Stimulated activated CD4-positive, alpha-beta T cell treated with anti-CD3 and anti-CD28 coated beads, Interleukin-1b, Interleukin-23, amount 100 ng/mL, for 24 hours (primary cell): ENCODE results near the gene RYR1.
"Not testable (repeated sequence)": the region's sequence is repeated elsewhere in the genome, so short reads cannot be mapped to it uniquely, and the experiment has no call there.

Experiments used
- DNase-seq, 4 experiments: peaks; one replicate each; pipeline ENCODE4 v3.0.0-alpha.2; 2020; ENCODE audit warnings: low read depth in 4 of 4, low spot score in 1 of 4

Gene RYR1

GRCh38 chr19:38537071-38537936, 103.8 kb downstream of the RYR1 start:
- DNase-seq = no peak

- DNase-seq = no peak
Measured at GRCh38 chr19:38538386-38538785, 104.9 kb downstream of the RYR1 start.

- no peak for DNase-seq
Measured at GRCh38 chr19:38538793-38539528, 105.5 kb downstream of the RYR1 start.

- DNase-seq = no peak
Measured at GRCh38 chr19:38539751-38540150, 106.3 kb downstream of the RYR1 start.

- no peak for DNase-seq
Measured at GRCh38 chr19:38542040-38542439, 108.5 kb downstream of the RYR1 start.

- DNase-seq = no peak
Measured at GRCh38 chr19:38543286-38543806, 109.9 kb downstream of the RYR1 start.

- no peak for DNase-seq
Measured at GRCh38 chr19:38543807-38544568, 110.5 kb downstream of the RYR1 start.

- DNase-seq = no peak
Measured at GRCh38 chr19:38544569-38545315, 111.3 kb downstream of the RYR1 start.

GRCh38 chr19:38545596-38545995, 112.1 kb downstream of the RYR1 start:
- no peak for DNase-seq

- no peak for DNase-seq
Measured at GRCh38 chr19:38547421-38547820, 113.9 kb downstream of the RYR1 start.

- DNase-seq = no peak
Measured at GRCh38 chr19:38549061-38549460, 115.6 kb downstream of the RYR1 start.

GRCh38 chr19:38549942-38550341, 116.5 kb downstream of the RYR1 start:
- DNase-seq = no peak

- DNase-seq = no peak
Measured at GRCh38 chr19:38550376-38550775, 116.9 kb downstream of the RYR1 start.

GRCh38 chr19:38551450-38551813, 117.9 kb downstream of the RYR1 start:
- peak in 1 of 4 experiments; percentile 33 for DNase-seq

GRCh38 chr19:38553239-38553638, 119.7 kb downstream of the RYR1 start:
- not testable (repeated sequence) for DNase-seq

- DNase-seq = no peak
Measured at GRCh38 chr19:38554676-38555141, 121.2 kb downstream of the RYR1 start.

- no peak for DNase-seq
Measured at GRCh38 chr19:38555200-38555599, 121.7 kb downstream of the RYR1 start.

- no peak for DNase-seq
Measured at GRCh38 chr19:38556521-38557174, 123.2 kb downstream of the RYR1 start.

GRCh38 chr19:38557205-38557799, 123.8 kb downstream of the RYR1 start:
- DNase-seq = no peak

GRCh38 chr19:38558933-38559332, 125.4 kb downstream of the RYR1 start:
- not testable (repeated sequence) for DNase-seq
